IPS DF 6.9 (cell line): ENCODE measurements around the gene ADGRV1.
A peak's percentile ranks its signal among the peaks of the same experiment; 100 is the strongest.
"Not testable (repeated sequence)": the region's sequence is repeated elsewhere in the genome, so short reads cannot be mapped to it uniquely, and the experiment has no call there.

ENCODE experiments used
- DNase-seq: peaks from one replicate; pipeline ENCODE4 v3.0.0-alpha.2; 2013; ENCODE audit warnings: low read depth, low spot score
- H3K27ac ChIP-seq: one replicate; pipeline ENCODE4 v1.5.1; 2013; ENCODE audit warnings: low read length, control low read depth
- H3K27me3 ChIP-seq: 2 replicates; pipeline ENCODE4 v1.6.1; 2013; ENCODE audit warnings: mild to moderate bottlenecking, low read length; ENCODE audit not compliant: control insufficient read depth, insufficient read depth
- H3K36me3 ChIP-seq: 2 replicates; pipeline ENCODE4 v1.6.1; 2013; ENCODE audit warnings: low read length; ENCODE audit not compliant: control insufficient read depth, insufficient read depth
- H3K4me1 ChIP-seq: 2 replicates; pipeline ENCODE4 v1.6.1; 2013; ENCODE audit warnings: low read length; ENCODE audit not compliant: control insufficient read depth, insufficient read depth
- H3K4me3 ChIP-seq: 2 replicates; pipeline ENCODE4 v1.5.1; 2013; ENCODE audit warnings: mild to moderate bottlenecking, low read length
- H3K9me3 ChIP-seq: 2 replicates; pipeline ENCODE4 v1.6.1; 2013; ENCODE audit warnings: low read length, inconsistent platforms; ENCODE audit not compliant: control insufficient read depth, insufficient read depth
- WGBS: extraction: QIAGEN DNeasy Blood & Tissue Kit; methylation state at CpG from one replicate; pipeline ENCODE4 v1.1.7; 2013; ENCODE audit warnings: mixed read lengths, missing lambda C conversion rate; ENCODE audit not compliant: insufficient read length, insufficient coverage; 5-methylcytosine and 5-hydroxymethylcytosine counted together

Gene ADGRV1

DNA sequence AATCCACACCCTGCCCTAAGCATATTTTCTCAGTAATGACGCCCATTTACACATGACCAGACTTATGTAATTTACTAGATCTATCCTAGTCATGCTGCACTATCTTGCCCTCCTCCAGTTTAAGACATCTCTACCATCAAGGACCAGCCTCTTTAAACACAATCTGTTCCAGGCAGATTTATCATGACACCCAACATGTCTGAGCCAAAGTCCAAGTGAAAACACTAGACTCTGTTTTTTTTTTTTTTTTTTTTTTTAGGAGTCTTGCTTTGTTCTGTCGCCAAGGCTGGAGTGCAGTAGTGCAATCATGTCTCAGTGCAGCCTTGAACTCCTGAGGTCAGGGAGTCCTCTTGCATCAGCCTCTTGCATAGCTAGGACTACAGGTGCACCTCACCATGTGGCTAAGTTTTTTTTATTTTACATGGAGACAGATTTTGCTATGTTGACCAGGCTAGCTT is 469.9 kb downstream of the ADGRV1 start:
- no peaks in the 10 kb centered on the region for H3K36me3 ChIP-seq
- H3K27me3 ChIP-seq: no peaks in the 10 kb centered on the region
- DNase-seq: no peak
- WGBS: no CpG with 5 or more reads among the region's 2 CpGs
- H3K27ac ChIP-seq: no peak overlapping the region
- H3K4me3 ChIP-seq: no peak overlapping the region
- no peaks in the 10 kb centered on the region for H3K9me3 ChIP-seq
- no peaks in the 10 kb centered on the region for H3K4me1 ChIP-seq

GRCh38 chr5:91030521-91031401 is 472.2 kb downstream of the ADGRV1 start:
- no peaks in the 10 kb centered on the region for H3K36me3 ChIP-seq
- no peak for DNase-seq
- WGBS: no CpG with 5 or more reads among the region's 6 CpGs

DNA sequence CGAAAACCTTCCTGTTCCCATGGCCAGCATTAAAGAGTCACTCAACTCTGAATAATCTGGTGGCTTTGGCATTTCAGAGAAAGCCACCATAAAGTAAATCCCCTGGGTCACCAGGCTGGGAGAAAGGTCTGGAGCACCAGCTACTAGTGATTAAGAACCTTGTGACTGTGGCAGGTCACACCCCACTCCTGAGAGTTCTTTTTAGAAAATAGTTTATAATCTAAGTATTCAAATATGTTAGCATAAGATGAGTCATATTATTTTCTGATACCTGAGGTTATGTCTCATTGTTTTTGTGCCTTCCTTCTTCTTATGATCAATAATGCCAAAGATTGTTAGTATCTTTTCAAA is 472.8 kb downstream of the ADGRV1 start:
- H3K9me3 ChIP-seq: no peaks in the 10 kb centered on the region
- H3K4me3 ChIP-seq: no peak overlapping the region
- no peaks in the 10 kb centered on the region for H3K36me3 ChIP-seq
- no peak for DNase-seq
- H3K4me1 ChIP-seq: no peaks in the 10 kb centered on the region
- no peaks in the 10 kb centered on the region for H3K27me3 ChIP-seq
- H3K27ac ChIP-seq: no peak overlapping the region
- no CpG with 5 or more reads among the region's 1 CpG for WGBS

More at GRCh38 chr5:91030521-91031401, 472.2 kb downstream of the ADGRV1 start:
- Histone ChIP-seq H3K4me1 (no peaks in the 10 kb centered on the region), H3K27ac (no peak overlapping the region), H3K27me3 (no peaks in the 10 kb centered on the region), H3K9me3 (no peaks in the 10 kb centered on the region), H3K4me3 (no peak overlapping the region)

GRCh38 chr5:91032125-91032524 is 473.5 kb downstream of the ADGRV1 start:
- no peak for DNase-seq
- H3K27ac ChIP-seq: no peak overlapping the region
- H3K27me3 ChIP-seq: no peaks in the 10 kb centered on the region
- 100% methylated on average over 2 of the region's 5 CpGs for WGBS
- no peaks in the 10 kb centered on the region; the same call in 1 of the 2 replicates for H3K4me1 ChIP-seq
- no peaks in the 10 kb centered on the region for H3K9me3 ChIP-seq
- no peak overlapping the region for H3K4me3 ChIP-seq
- no peaks in the 10 kb centered on the region for H3K36me3 ChIP-seq

GRCh38 chr5:91033370-91033769 is 474.8 kb downstream of the ADGRV1 start:
- DNase-seq: no peak
- Histone ChIP-seq H3K9me3 (no peaks in the 10 kb centered on the region), H3K36me3 (no peaks in the 10 kb centered on the region), H3K27me3 (no peaks in the 10 kb centered on the region), H3K4me3 (no peak overlapping the region), H3K27ac (no peak overlapping the region), H3K4me1 (no peaks in the 10 kb centered on the region; the same call in 1 of the 2 replicates)
- no CpG with 5 or more reads among the region's 1 CpG for WGBS

- no peak overlapping the region for H3K27ac ChIP-seq
- H3K4me3 ChIP-seq: no peak overlapping the region
- H3K4me1 ChIP-seq: no peaks in the 10 kb centered on the region; the same call in 1 of the 2 replicates
- DNase-seq: peak; percentile 18
- H3K36me3 ChIP-seq: no peaks in the 10 kb centered on the region
- no peaks in the 10 kb centered on the region for H3K27me3 ChIP-seq
- no CpG with 5 or more reads among the region's 2 CpGs for WGBS
- H3K9me3 ChIP-seq: no peaks in the 10 kb centered on the region
Observed at GRCh38 chr5:91038180-91038808, 479.7 kb downstream of the ADGRV1 start.

GRCh38 chr5:91041132-91041531 is 482.5 kb downstream of the ADGRV1 start:
- WGBS: no CpG with 5 or more reads among the region's 1 CpG
- DNase-seq, H3K27me3 ChIP-seq, H3K27ac ChIP-seq, H3K4me1 ChIP-seq, H3K9me3 ChIP-seq, H3K36me3 ChIP-seq, H3K4me3 ChIP-seq: not testable (repeated sequence)

- H3K27me3 ChIP-seq: no peaks in the 10 kb centered on the region
- no CpG with 5 or more reads among the region's 1 CpG for WGBS
- no peak overlapping the region for H3K27ac ChIP-seq
- H3K4me1 ChIP-seq: no peaks in the 10 kb centered on the region; the same call in 1 of the 2 replicates
- H3K4me3 ChIP-seq: no peak overlapping the region
- H3K9me3 ChIP-seq: no peaks in the 10 kb centered on the region
- H3K36me3 ChIP-seq: no peaks in the 10 kb centered on the region
- DNase-seq: no peak
Observed at GRCh38 chr5:91042247-91042935, 483.8 kb downstream of the ADGRV1 start.

GRCh38 chr5:91042936-91043255 is 484.3 kb downstream of the ADGRV1 start:
- Histone ChIP-seq H3K9me3 (no peaks in the 10 kb centered on the region), H3K4me1 (no peaks in the 10 kb centered on the region; the same call in 1 of the 2 replicates), H3K4me3 (no peak overlapping the region), H3K27ac (no peak overlapping the region), H3K36me3 (no peaks in the 10 kb centered on the region), H3K27me3 (no peaks in the 10 kb centered on the region)
- WGBS: no CpG with 5 or more reads among the region's 2 CpGs
- no peak for DNase-seq

- H3K9me3 ChIP-seq: no peaks in the 10 kb centered on the region
- no peak for DNase-seq
- no peaks in the 10 kb centered on the region for H3K4me1 ChIP-seq
- no peak overlapping the region for H3K4me3 ChIP-seq
- H3K27ac ChIP-seq: no peak overlapping the region
- no peaks in the 10 kb centered on the region for H3K36me3 ChIP-seq
- no peaks in the 10 kb centered on the region for H3K27me3 ChIP-seq
Observed at GRCh38 chr5:91048073-91048472, 489.5 kb downstream of the ADGRV1 start.
